Transverse colon (tissue), 4 donors: ENCODE data around the gene HCK. TPM values are rescaled to one million over a fixed set of nuclear protein-coding genes. Genes with fewer than 3 reads are reported as not detected.
"Not testable (repeated sequence)": the region's sequence is repeated elsewhere in the genome, so short reads cannot be mapped to it uniquely, and the experiment has no call there.

ENCODE experiments used
- DNase-seq: peaks from one replicate; pipeline ENCODE4 v3.0.0-alpha.2; 2019
- H3K27ac ChIP-seq, 4 donors: fragments of 200-600 bp; sonication (generic); 2 replicates each; pipeline ENCODE4 v1.5.1; 2016 to 2018; ENCODE audit warnings: inconsistent platforms in 4 of 4
- H3K27me3 ChIP-seq: fragments of 200-600 bp; sonication (generic); 2 replicates; pipeline ENCODE4 v1.5.1; 2017; ENCODE audit warnings: inconsistent platforms
- H3K36me3 ChIP-seq, 4 donors: fragments of 200-600 bp; sonication (generic); 2 replicates each; pipeline ENCODE4 v1.5.1; 2017 to 2019; ENCODE audit warnings: inconsistent platforms in 4 of 4
- H3K4me1 ChIP-seq, 4 donors: fragments of 200-600 bp; sonication (generic); 2 replicates each; pipeline ENCODE4 v1.5.1; 2017 to 2020; ENCODE audit warnings: inconsistent platforms in 4 of 4
- H3K4me3 ChIP-seq, 4 donors: fragments of 200-600 bp; sonication (generic); 1 replicate in 1 of 4; 2 replicates in 3 of 4; pipeline versions ENCODE4 v1.5.1 to v1.6.1; 2017 to 2019; ENCODE audit warnings: inconsistent platforms in 4 of 4
- H3K9me3 ChIP-seq, 2 donors: fragments of 200-600 bp; sonication (generic); 2 replicates each; pipeline ENCODE4 v1.5.1; 2017 to 2019; ENCODE audit warnings: inconsistent platforms in 2 of 2
- EP300 ChIP-seq: sonication (generic); formaldehyde crosslinking; IDR thresholded peaks from one replicate; pipeline ENCODE4 v1.6.1; 2017; ENCODE audit warnings: antibody characterized with exemption, low read depth
- POLR2A ChIP-seq: fragments of 450-650 bp; IDR thresholded peaks from one replicate; pipeline ENCODE4 v1.6.1; 2016; ENCODE audit warnings: antibody characterized with exemption, mild to moderate bottlenecking, moderate library complexity
- POLR2AphosphoS5 ChIP-seq, 3 donors: sonication (generic); formaldehyde crosslinking; IDR thresholded peaks; one replicate each; pipeline ENCODE4 v1.6.1; 2016; ENCODE audit warnings: antibody characterized with exemption in 3 of 3
- WGBS, 2 donors: methylation state at CpG; one replicate each; pipeline ENCODE4 v1.1.5; 2018; ENCODE audit warnings: low coverage in 1 of 2; 5-methylcytosine and 5-hydroxymethylcytosine counted together
- in situ Hi-C, 4 donors: fragments of 200-750 bp; cut with MboI; loops; one replicate each; pipeline versions ENCODE4 v1.15.0 to v1.15.1; 2017; ENCODE audit warnings: low sequenced_read_pairs in 3 of 4, low pct_ligation_motif_present in 1 of 4, low pct_unique_long_range_greater_than_20kb in 1 of 4
- intact Hi-C: fragments of 100-400 bp; cut with DNase I; formaldehyde crosslinking; loops from one replicate; pipeline ENCODE4 v1.15.1; 2023; ENCODE audit warnings: low total_unique reads
- total RNA-seq, 4 donors: library from RNA; depleted of rRNA; stranded (reverse); fragments of >200 nt; gene quantifications; one replicate each; pipeline ENCODE4 v1.1.0, GENCODE V29; 2016
- TF ChIP-seq, protein P1 (sequence below), 5 experiments: fragments of 200-600 bp in 3 of 5; fragments of 450-650 bp in 2 of 5; sonication (generic) in 3 of 5; IDR thresholded peaks; 1 replicate in 2 of 5; 2 replicates in 3 of 5; pipeline ENCODE4 v1.5.1; 2016 to 2017; ENCODE audit warnings: antibody characterized with exemption in 5 of 5, inconsistent platforms in 3 of 5, mild to moderate bottlenecking in 2 of 5, moderate library complexity in 1 of 5

HCK gene
- total RNA-seq, 4 donors from 2014 or later, result 9.7 to 22.7 (median 11.7) TPM

DNA sequence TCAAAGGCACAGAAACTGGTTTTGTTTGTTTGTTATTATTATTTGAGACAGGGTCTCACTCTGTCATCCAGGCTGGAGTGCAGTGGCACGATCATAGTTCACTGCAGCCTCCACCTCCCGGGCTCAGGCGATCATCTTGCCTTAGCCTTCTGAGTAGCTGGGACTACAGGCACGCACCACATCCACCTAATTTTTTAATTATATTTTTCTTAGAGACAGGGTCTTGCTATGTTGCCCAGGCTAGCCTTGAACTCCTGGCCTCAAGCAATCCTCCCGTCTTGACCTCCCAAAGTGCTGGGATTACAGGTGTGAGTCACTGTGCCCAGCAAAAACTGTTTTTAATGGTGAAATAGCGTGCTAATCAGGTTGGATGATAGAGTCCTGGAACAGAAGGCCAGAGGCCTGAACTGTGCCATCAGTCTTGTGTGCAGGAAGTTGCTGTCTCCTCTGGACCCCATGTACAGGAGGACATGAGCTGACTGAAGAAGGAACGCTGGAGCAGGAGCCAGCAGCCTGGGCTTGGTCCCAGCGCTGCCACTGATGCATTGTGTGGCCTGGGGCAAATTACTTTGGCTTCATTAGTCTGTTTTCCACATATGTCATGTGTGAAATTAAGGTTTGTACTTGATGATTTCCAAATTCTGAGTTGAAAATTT lies 62.4 kb downstream of the HCK start:
- WGBS, 2 donors, result 91 to 92% methylated on average over 5 to 8 of the region's 8 CpGs
- H3K27me3 ChIP-seq, result no peaks in the 10 kb centered on the region
- H3K4me1 ChIP-seq, result peaks cover 5 to 68% (median 37%) of the 10 kb centered on the region in 4 donors
- intact Hi-C loops (no loop called here), in situ Hi-C loops (no loop called here)
- no peak overlapping the region for H3K4me3 ChIP-seq
- no peaks in the 10 kb centered on the region for H3K9me3 ChIP-seq
- TF ChIP-seq POLR2AphosphoS5 (IDR thresholded peaks at IDR 0.05) (no peak), EP300 (no peak), POLR2A (no peak)
- TF ChIP-seq, protein P1, sequence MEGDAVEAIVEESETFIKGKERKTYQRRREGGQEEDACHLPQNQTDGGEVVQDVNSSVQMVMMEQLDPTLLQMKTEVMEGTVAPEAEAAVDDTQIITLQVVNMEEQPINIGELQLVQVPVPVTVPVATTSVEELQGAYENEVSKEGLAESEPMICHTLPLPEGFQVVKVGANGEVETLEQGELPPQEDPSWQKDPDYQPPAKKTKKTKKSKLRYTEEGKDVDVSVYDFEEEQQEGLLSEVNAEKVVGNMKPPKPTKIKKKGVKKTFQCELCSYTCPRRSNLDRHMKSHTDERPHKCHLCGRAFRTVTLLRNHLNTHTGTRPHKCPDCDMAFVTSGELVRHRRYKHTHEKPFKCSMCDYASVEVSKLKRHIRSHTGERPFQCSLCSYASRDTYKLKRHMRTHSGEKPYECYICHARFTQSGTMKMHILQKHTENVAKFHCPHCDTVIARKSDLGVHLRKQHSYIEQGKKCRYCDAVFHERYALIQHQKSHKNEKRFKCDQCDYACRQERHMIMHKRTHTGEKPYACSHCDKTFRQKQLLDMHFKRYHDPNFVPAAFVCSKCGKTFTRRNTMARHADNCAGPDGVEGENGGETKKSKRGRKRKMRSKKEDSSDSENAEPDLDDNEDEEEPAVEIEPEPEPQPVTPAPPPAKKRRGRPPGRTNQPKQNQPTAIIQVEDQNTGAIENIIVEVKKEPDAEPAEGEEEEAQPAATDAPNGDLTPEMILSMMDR (IDR thresholded peaks at IDR 0.05), result no peak
- DNase-seq, result no peak
- H3K27ac ChIP-seq, result no peak overlapping the region
- H3K36me3 ChIP-seq, result no peaks in the 10 kb centered on the region

DNA sequence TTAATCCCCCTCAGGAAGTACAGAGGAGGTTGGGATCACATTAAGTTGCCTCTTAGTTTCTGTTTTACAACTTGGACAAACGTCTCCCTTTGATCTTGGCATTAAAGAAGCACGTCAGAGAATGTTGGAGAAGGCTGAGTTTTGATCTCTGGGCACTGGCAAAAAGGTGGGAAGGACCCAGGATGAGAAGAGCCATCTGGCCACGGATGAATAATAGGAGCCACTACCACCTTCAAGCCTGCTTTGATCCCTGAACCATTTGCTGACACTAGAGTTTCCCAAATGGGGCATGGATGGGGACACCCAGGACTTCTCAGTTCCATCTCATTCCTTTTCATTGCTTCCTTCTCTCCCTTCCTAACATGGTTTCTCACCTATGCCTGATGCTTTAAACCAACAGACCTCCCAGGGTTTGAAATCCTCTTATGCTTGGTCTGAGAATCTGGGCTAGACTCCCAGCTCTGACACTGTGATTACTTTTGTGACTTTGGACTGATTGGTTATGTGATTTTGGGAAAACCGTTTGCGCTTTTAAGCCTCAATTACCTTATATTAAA lies 63.2 kb downstream of the HCK start:
- no peaks in the 10 kb centered on the region for H3K9me3 ChIP-seq
- in situ Hi-C loops, result no loop called here
- H3K27ac ChIP-seq, result no peak overlapping the region
- WGBS, 2 donors, result 61 to 75% methylated on average over 2 to 5 of the region's 5 CpGs
- intact Hi-C loops, result no loop called here
- H3K4me3 ChIP-seq, result no peak overlapping the region
- no peaks in the 10 kb centered on the region for H3K36me3 ChIP-seq
- H3K27me3 ChIP-seq, result no peaks in the 10 kb centered on the region
- no peak for TF ChIP-seq POLR2A
- no peak for TF ChIP-seq EP300
- TF ChIP-seq, protein P1 (IDR thresholded peaks at IDR 0.05), result no peak
- TF ChIP-seq POLR2AphosphoS5 (IDR thresholded peaks at IDR 0.05), result no peak
- peaks cover 5 to 65% (median 35%) of the 10 kb centered on the region in 4 donors for H3K4me1 ChIP-seq
- DNase-seq, result no peak

DNA sequence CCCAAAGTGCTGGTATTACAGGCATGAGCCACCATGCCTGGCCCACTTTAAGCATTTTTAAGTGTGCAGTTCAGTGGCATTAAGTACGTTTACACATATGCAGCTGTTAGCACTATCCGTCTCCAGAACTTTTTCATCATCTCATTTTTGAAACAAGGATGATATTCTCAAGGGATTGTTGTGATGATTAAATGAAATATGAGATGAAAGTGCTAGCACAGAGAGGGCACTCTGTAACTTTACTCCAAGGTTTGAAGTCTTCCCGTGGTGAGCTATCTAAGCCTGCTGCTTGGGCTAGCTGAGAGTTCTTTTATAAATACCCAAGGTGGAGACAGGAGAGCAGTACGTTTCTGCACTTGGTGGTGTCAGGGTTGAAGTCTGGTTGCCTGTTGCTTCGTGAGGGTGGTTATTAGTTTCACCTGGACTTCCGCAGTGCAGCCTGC lies 64.1 kb downstream of the HCK start:
- WGBS, 2 donors, result 55 to 78% methylated on average over 3 to 6 of the region's 6 CpGs
- intact Hi-C loops, result no loop called here
- Histone ChIP-seq H3K4me3 (no peak overlapping the region), H3K4me1 (peaks cover 5 to 57% (median 27%) of the 10 kb centered on the region in 4 donors), H3K36me3 (no peaks in the 10 kb centered on the region), H3K9me3 (no peaks in the 10 kb centered on the region), H3K27ac (no peak overlapping the region), H3K27me3 (no peaks in the 10 kb centered on the region)
- in situ Hi-C loops, result no loop called here
- no peak for DNase-seq
- TF ChIP-seq POLR2A (no peak), POLR2AphosphoS5 (IDR thresholded peaks at IDR 0.05) (no peak)
- TF ChIP-seq, protein P1 (IDR thresholded peaks at IDR 0.05), result no peak

DNA sequence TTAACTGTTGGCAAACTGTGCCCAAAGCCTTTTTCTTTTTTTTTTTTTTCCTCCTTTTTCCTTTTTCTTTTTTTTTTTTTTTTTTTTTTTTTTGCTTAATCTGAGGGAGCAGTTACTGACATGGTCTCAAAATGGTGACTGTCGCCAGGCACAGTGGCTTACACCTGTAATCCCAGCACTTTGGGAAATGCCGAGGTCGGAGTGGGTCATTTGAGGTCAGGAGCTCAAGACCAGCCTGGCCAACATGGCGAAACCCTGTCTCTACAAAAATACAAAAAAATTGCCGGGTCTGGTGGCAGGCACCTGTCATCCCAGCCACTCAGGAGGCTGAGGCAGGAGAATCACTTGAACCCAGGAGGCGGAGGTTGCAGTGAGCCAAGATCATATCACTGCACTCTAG lies 64.8 kb downstream of the HCK start:
- intact Hi-C loops, DNase-seq, H3K27me3 ChIP-seq, H3K36me3 ChIP-seq, H3K4me3 ChIP-seq, in situ Hi-C loops, H3K9me3 ChIP-seq, H3K27ac ChIP-seq: not testable (repeated sequence)
- 92 to 98% methylated on average over 4 to 6 of the region's 6 CpGs for WGBS, 2 donors
- peaks cover 4 to 50% (median 21%) of the 10 kb centered on the region in 4 donors for H3K4me1 ChIP-seq

DNA sequence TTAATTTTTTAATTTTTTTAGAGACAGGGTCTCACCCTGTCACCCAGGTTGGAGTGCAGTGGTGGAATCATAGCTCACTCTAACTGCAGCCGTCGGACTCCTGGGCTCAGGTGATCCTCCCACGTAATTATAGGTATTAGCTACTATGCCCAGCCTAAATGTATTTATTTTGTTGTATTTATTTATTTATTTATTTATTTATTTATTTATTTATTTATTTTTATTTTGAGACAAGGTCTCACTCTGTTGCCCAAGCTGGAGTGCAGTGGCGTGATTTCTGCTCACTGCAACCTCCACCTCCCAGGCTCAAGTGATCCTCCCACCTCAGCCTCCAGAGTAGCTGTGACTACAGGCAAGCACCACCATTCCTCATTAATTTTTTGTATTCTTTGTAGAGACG lies 66.4 kb downstream of the HCK start:
- H3K27me3 ChIP-seq, DNase-seq, H3K4me3 ChIP-seq, intact Hi-C loops, H3K36me3 ChIP-seq, in situ Hi-C loops, H3K27ac ChIP-seq, H3K9me3 ChIP-seq: not testable (repeated sequence)
- H3K4me1 ChIP-seq, result peaks cover 0 to 34% (median 5%) of the 10 kb centered on the region in 4 donors
- WGBS, 2 donors, result 95 to 98% methylated on average over 4 to 5 of the region's 5 CpGs
